NCI-H345 treated with DMSO at 0.1 percent for 48 hours (cell line): Measurements from ENCODE around the gene TMEM41A.
"Not testable (repeated sequence)": the region's sequence is repeated elsewhere in the genome, so short reads cannot be mapped to it uniquely, and the experiment has no call there.

Experiments
- DNase-seq: peaks from one replicate; lab custom pipeline; 2025; ENCODE audit not compliant: unreplicated experiment; lab: John Stamatoyannopoulos, UW

Gene TMEM41A

GRCh38 chr3:185489462-185489861, 9.4 kb downstream of the TMEM41A start:
- DNase-seq, result no peak

GRCh38 chr3:185488465-185488864, 10.4 kb downstream of the TMEM41A start:
- DNase-seq, result no peak

GRCh38 chr3:185486394-185486793, 12.4 kb downstream of the TMEM41A start:
- no peak for DNase-seq

- DNase-seq, result no peak
Measured at GRCh38 chr3:185484296-185484695, 14.5 kb downstream of the TMEM41A start.

GRCh38 chr3:185479373-185479945, 19.4 kb downstream of the TMEM41A start:
- DNase-seq, result no peak

GRCh38 chr3:185477316-185477715, 21.5 kb downstream of the TMEM41A start:
- no peak for DNase-seq

GRCh38 chr3:185474922-185475321, 23.9 kb downstream of the TMEM41A start:
- DNase-seq, result not testable (repeated sequence)

GRCh38 chr3:185473290-185473815, 25.5 kb downstream of the TMEM41A start:
- no peak for DNase-seq

- DNase-seq, result no peak
Measured at GRCh38 chr3:185470323-185470722, 28.5 kb downstream of the TMEM41A start.

GRCh38 chr3:185469542-185469941, 29.3 kb downstream of the TMEM41A start:
- DNase-seq, result no peak

GRCh38 chr3:185466123-185466522, 32.7 kb downstream of the TMEM41A start:
- DNase-seq, result not testable (repeated sequence)

- DNase-seq, result no peak
Measured at GRCh38 chr3:185465471-185465870, 33.4 kb downstream of the TMEM41A start.

- no peak for DNase-seq
Measured at GRCh38 chr3:185460719-185461350, 38.0 kb downstream of the TMEM41A start.

GRCh38 chr3:185460309-185460708, 38.5 kb downstream of the TMEM41A start:
- no peak for DNase-seq

GRCh38 chr3:185457376-185457775, 41.5 kb downstream of the TMEM41A start:
- DNase-seq, result no peak

GRCh38 chr3:185451432-185451831, 47.4 kb downstream of the TMEM41A start:
- DNase-seq, result not testable (repeated sequence)

GRCh38 chr3:185448107-185448506, 50.7 kb downstream of the TMEM41A start:
- DNase-seq, result no peak

GRCh38 chr3:185444329-185444728, 54.5 kb downstream of the TMEM41A start:
- no peak for DNase-seq

GRCh38 chr3:185442031-185442430, 56.8 kb downstream of the TMEM41A start:
- no peak for DNase-seq

GRCh38 chr3:185439745-185440466, 58.9 kb downstream of the TMEM41A start:
- no peak for DNase-seq
